GM20431 (cell line): ENCODE measurements around the gene CBX5.
"Not testable (repeated sequence)": the region's sequence is repeated elsewhere in the genome, so short reads cannot be mapped to it uniquely, and the experiment has no call there.

Source experiments
- in situ Hi-C: fragments of 300-500 bp; cut with MseI, MboI; formaldehyde crosslinking; loops from one replicate; pipeline ENCODE4 v1.15.0; 2020; ENCODE audit warnings: low sequenced_read_pairs; ENCODE audit not compliant: unreplicated experiment

Gene CBX5

GRCh38 chr12:54279632-54280467 lies at the start of gene CBX5:
TSS of gene CBX5 (minus strand) at chr12:54280122. CDS start at chr12:54257650, 22,472 bp downstream.
- in situ Hi-C loops, result no loop called here

- in situ Hi-C loops, result no loop called here
Measured at GRCh38 chr12:54328595-54329337, 48.8 kb upstream of the CBX5 start.

- in situ Hi-C loops, result not testable (repeated sequence)
Measured at GRCh38 chr12:54325442-54326109, 45.7 kb upstream of the CBX5 start.

GRCh38 chr12:54324617-54325441 lies 44.9 kb upstream of the CBX5 start, which contains the start of gene COPZ1:
TSS of gene COPZ1 (plus strand) at chr12:54325131. CDS start at chr12:54325164, 33 bp downstream.
- in situ Hi-C loops, result no loop called here

GRCh38 chr12:54321363-54321762 lies 41.4 kb upstream of the CBX5 start:
- in situ Hi-C loops, result no loop called here

- in situ Hi-C loops, result not testable (repeated sequence)
Measured at GRCh38 chr12:54312309-54312708, 32.4 kb upstream of the CBX5 start.

GRCh38 chr12:54311051-54311450 lies 31.1 kb upstream of the CBX5 start:
- in situ Hi-C loops, result no loop called here

GRCh38 chr12:54306925-54307741 lies 27.2 kb upstream of the CBX5 start:
- in situ Hi-C loops, result no loop called here

- in situ Hi-C loops, result no loop called here
Measured at GRCh38 chr12:54304187-54304810, 24.4 kb upstream of the CBX5 start.

GRCh38 chr12:54303640-54304039 lies 23.7 kb upstream of the CBX5 start:
- in situ Hi-C loops, result no loop called here

GRCh38 chr12:54301428-54302048 lies 21.6 kb upstream of the CBX5 start:
- in situ Hi-C loops, result no loop called here

GRCh38 chr12:54300732-54301427 lies 21.0 kb upstream of the CBX5 start, which contains the start of gene NFE2:
TSS of gene NFE2 (minus strand) at chr12:54301015. CDS start at chr12:54295248, 5,767 bp downstream.
- in situ Hi-C loops, result no loop called here

- in situ Hi-C loops, result no loop called here
Measured at GRCh38 chr12:54300225-54300731, 20.4 kb upstream of the CBX5 start.

- in situ Hi-C loops, result no loop called here
Measured at GRCh38 chr12:54299515-54300224, 19.7 kb upstream of the CBX5 start.

- in situ Hi-C loops, result no loop called here
Measured at GRCh38 chr12:54298904-54299303, 19.0 kb upstream of the CBX5 start.

GRCh38 chr12:54296393-54297099 lies 16.6 kb upstream of the CBX5 start:
- in situ Hi-C loops, result no loop called here
